ENCODE measurements around the gene SLC27A5. TPM values are rescaled to one million over a fixed set of nuclear protein-coding genes. Genes with fewer than 3 reads are reported as not detected.

Gene SLC27A5
- total RNA-seq, result 2.9 and 4.5 TPM in 2 replicates
- polyA plus RNA-seq (2012), result 18.9 TPM

GRCh38 chr19:58511353-58512208, at the start of gene SLC27A5:
TSS of gene SLC27A5 (minus strand) at chr19:58511992. CDS start at chr19:58511955, 37 bp downstream.
- no peak for DNase-seq (ENCODE audit: low read depth)

GRCh38 chr19:58560921-58561320, 49.1 kb upstream of the SLC27A5 start:
- no peak for DNase-seq (ENCODE audit: low read depth)

- no peak for DNase-seq (ENCODE audit: low read depth)
Observed at GRCh38 chr19:58560007-58560887, 48.5 kb upstream of the SLC27A5 start.

- DNase-seq (ENCODE audit: low read depth), result peak; percentile 96
Observed at GRCh38 chr19:58559275-58560006, 47.6 kb upstream of the SLC27A5 start.

- peak; percentile 98 for DNase-seq (ENCODE audit: low read depth)
Observed at GRCh38 chr19:58558623-58559274, 47.0 kb upstream of the SLC27A5 start.

GRCh38 chr19:58558066-58558622, 46.4 kb upstream of the SLC27A5 start, which contains the start of gene UBE2M:
TSS of gene UBE2M (minus strand) at chr19:58558611. CDS start at chr19:58558381, 230 bp downstream.
- no peak for DNase-seq (ENCODE audit: low read depth)

- no peak for DNase-seq (ENCODE audit: low read depth)
Observed at GRCh38 chr19:58557221-58558065, 45.7 kb upstream of the SLC27A5 start.

- no peak for DNase-seq (ENCODE audit: low read depth)
Observed at GRCh38 chr19:58556622-58557220, 44.9 kb upstream of the SLC27A5 start.

- no peak for DNase-seq (ENCODE audit: low read depth)
Observed at GRCh38 chr19:58555920-58556621, 44.3 kb upstream of the SLC27A5 start.

- no peak for DNase-seq (ENCODE audit: low read depth)
Observed at GRCh38 chr19:58555369-58555885, 43.6 kb upstream of the SLC27A5 start.

GRCh38 chr19:58554494-58555368, 42.9 kb upstream of the SLC27A5 start, which contains the start of gene CHMP2A:
TSS of gene CHMP2A (minus strand) at chr19:58555105. CDS start at chr19:58554212, 893 bp downstream.
- DNase-seq (ENCODE audit: low read depth), result peak; percentile 98

- no peak for DNase-seq (ENCODE audit: low read depth)
Observed at GRCh38 chr19:58553799-58554493, 42.2 kb upstream of the SLC27A5 start.

GRCh38 chr19:58552655-58553054, 40.9 kb upstream of the SLC27A5 start:
- no peak for DNase-seq (ENCODE audit: low read depth)

GRCh38 chr19:58551577-58552471, 40.0 kb upstream of the SLC27A5 start:
- no peak for DNase-seq (ENCODE audit: low read depth)

- no peak for DNase-seq (ENCODE audit: low read depth)
Observed at GRCh38 chr19:58551123-58551497, 39.3 kb upstream of the SLC27A5 start.
